HepG2 (cell line): ENCODE results near the gene JDP2. TPM values are rescaled to one million over a fixed set of nuclear protein-coding genes. Genes with fewer than 3 reads are reported as not detected.

Experiments
- ATAC-seq: fragments of 200-7000 bp; cut with Tn5 transposase; 3 replicates; pipeline ENCODE4 v1.9.1; 2020; ENCODE audit warnings: mild to moderate bottlenecking, moderate library complexity
- BruUV-seq: library from RNA; stranded (reverse); fragments of 400-500 nt; replicated peaks from 2 replicates; lab custom pipeline; 2021; lab: Mats Ljungman, UMichigan
- CTCF ChIA-PET: fragments of 300-600 bp; formaldehyde crosslinking; extraction: SDS; loops from one replicate; lab custom pipeline; 2021; ENCODE audit warnings: low total read pairs, inconsistent platforms, low intra/inter-chr PET ratio; lab: Yijun Ruan, JAX
- POLR2A ChIA-PET: fragments of 350-600 bp; sonication (Branson Sonifier 250); formaldehyde crosslinking; loops from one replicate; lab custom pipeline; 2020; ENCODE audit warnings: antibody characterized with exemption, inconsistent platforms; lab: Yijun Ruan, JAX
- DNase-seq: peaks from one replicate; pipeline ENCODE4 v3.0.0-alpha.2; 2015; ENCODE audit warnings: low spot score
- FAIRE-seq: peaks from 3 replicates; lab custom pipeline; 2011; peaks lifted over from hg19 to GRCh38; lab: Jason Lieb, UNC
- H2AFZ ChIP-seq: one replicate; pipeline ENCODE4 v1.6.1; 2011; ENCODE audit warnings: low read length, inconsistent platforms
- H3K27ac ChIP-seq: fragments of 300-600 bp; 3 replicates; pipeline ENCODE4 v1.8.0; 2011; ENCODE audit warnings: mixed run types, mild to moderate bottlenecking, mixed read lengths, low read length, inconsistent platforms; ENCODE audit not compliant: insufficient read depth; ENCODE audit errors: extremely low read length
- H3K27me3 ChIP-seq, 2 experiments: fragments of 200-600 bp in 1 of 2; 2 replicates in 1 of 2; 3 replicates in 1 of 2; pipeline versions ENCODE4 v1.6.0 to v1.8.0; 2011; ENCODE audit warnings: low read length in 2 of 2, mild to moderate bottlenecking in 2 of 2, moderate library complexity in 2 of 2, inconsistent platforms in 1 of 2; ENCODE audit not compliant: insufficient read depth in 2 of 2, control insufficient read depth in 1 of 2
- H3K36me3 ChIP-seq, 2 experiments: fragments of 200-600 bp in 1 of 2; replicated peaks in 1 of 2; 2 replicates in 1 of 2; 3 replicates in 1 of 2; pipeline versions ENCODE4 v1.5.1 to v1.8.0; 2011; ENCODE audit warnings: low read length in 2 of 2, inconsistent platforms in 1 of 2; ENCODE audit not compliant: insufficient read depth in 2 of 2, control insufficient read depth in 1 of 2
- H3K4me1 ChIP-seq: 2 replicates; pipeline ENCODE4 v1.5.1; 2012; ENCODE audit warnings: low read length, inconsistent platforms; ENCODE audit not compliant: insufficient read depth
- H3K4me2 ChIP-seq: 2 replicates; pipeline ENCODE4 v1.6.0; 2011; ENCODE audit warnings: low read depth, low read length, inconsistent platforms
- H3K4me3 ChIP-seq, 3 experiments: fragments of 200-600 bp in 1 of 3; sonication (generic), shearing (Covaris generic) in 1 of 3; replicated peaks in 1 of 3; 2 replicates each; pipeline ENCODE4 v1.5.1; 2011 to 2016; ENCODE audit warnings: low read length in 3 of 3, inconsistent platforms in 2 of 3, low read depth in 2 of 3, mild to moderate bottlenecking in 2 of 3, control low read depth in 1 of 3, mixed read lengths in 1 of 3; ENCODE audit not compliant: insufficient read depth in 1 of 3
- H3K79me2 ChIP-seq: one replicate; pipeline ENCODE4 v1.6.1; 2011; ENCODE audit warnings: low read length, inconsistent platforms; ENCODE audit not compliant: insufficient read depth
- H3K9ac ChIP-seq: 2 replicates; pipeline ENCODE4 v1.6.0; 2011; ENCODE audit warnings: mild to moderate bottlenecking, low read depth, low read length, inconsistent platforms; ENCODE audit not compliant: insufficient read depth
- H3K9me3 ChIP-seq: 2 replicates; pipeline ENCODE4 v1.5.1; 2012; ENCODE audit warnings: mild to moderate bottlenecking, low read length
- H4K20me1 ChIP-seq: 2 replicates; pipeline ENCODE4 v1.6.0; 2011; ENCODE audit warnings: inconsistent platforms, mild to moderate bottlenecking, low read length, moderate library complexity; ENCODE audit not compliant: insufficient read depth
- BHLHE40 ChIP-seq: IDR thresholded peaks from 2 replicates; pipeline ENCODE4 v1.6.1; 2011; ENCODE audit warnings: low read length, improper control_type of control experiment
- BRD4 ChIP-seq: sonication (generic); formaldehyde crosslinking; IDR thresholded peaks from 2 replicates; pipeline ENCODE4 v1.4.0; 2020; ENCODE audit warnings: missing genetic modification reagents
- MTA1 ChIP-seq: sonication (generic); formaldehyde crosslinking; IDR thresholded peaks from 2 replicates; pipeline ENCODE4 v1.4.0; 2020; ENCODE audit warnings: missing genetic modification reagents, mild to moderate bottlenecking, borderline replicate concordance
- RFXAP ChIP-seq: sonication (generic); formaldehyde crosslinking; IDR thresholded peaks from 2 replicates; pipeline ENCODE4 v1.4.0; 2020; ENCODE audit warnings: missing genetic modification reagents, borderline replicate concordance
- SMAD3 ChIP-seq: sonication (generic); formaldehyde crosslinking; IDR thresholded peaks from 2 replicates; pipeline ENCODE4 v1.4.0; 2020; ENCODE audit warnings: missing genetic modification reagents
- ZNF205 ChIP-seq: IDR thresholded peaks from 2 replicates; pipeline ENCODE4 v1.6.1; 2018; ENCODE audit warnings: missing biosample characterization, missing genetic modification reagents
- ZNF263 ChIP-seq: sonication (generic); formaldehyde crosslinking; IDR thresholded peaks from 2 replicates; pipeline ENCODE4 v1.4.0; 2020; ENCODE audit warnings: missing genetic modification reagents
- ZNF562 ChIP-seq: sonication (generic); formaldehyde crosslinking; IDR thresholded peaks from 2 replicates; pipeline ENCODE4 v1.8.0; 2022; ENCODE audit warnings: missing genetic modification reagents, borderline replicate concordance
- ZNF879 ChIP-seq: sonication (generic); formaldehyde crosslinking; IDR thresholded peaks from 2 replicates; pipeline ENCODE4 v1.8.1; 2023; ENCODE audit warnings: missing genetic modification reagents
- WGBS: methylation state at CpG from one replicate; pipeline ENCODE4 v1.1.6; 2017; ENCODE audit warnings: low lambda C conversion rate; 5-methylcytosine and 5-hydroxymethylcytosine counted together
- in situ Hi-C: cut with HindIII; loops from 2 replicates; pipeline ENCODE4 v1.10.0; 2017; ENCODE audit warnings: low pct_unique_long_range_greater_than_20kb; ENCODE audit not compliant: extremely low pct_ligation_motif_present
- intact Hi-C: fragments of 100-400 bp; cut with micrococcal nuclease; formaldehyde crosslinking; loops from one replicate; pipeline ENCODE4 v1.10.0; 2022; ENCODE audit not compliant: unreplicated experiment
- polyA plus RNA-seq, 8 experiments: library from polyadenylated mRNA; depleted of rRNA in 3 of 8; stranded (reverse) in 7 of 8; unstranded in 1 of 8; fragments of >200 nt; fragmentation: Illumina TruSeq in 4 of 8; extraction: Trizol in 4 of 8; gene quantifications; 2 replicates each; pipeline versions ENCODE4 v1.2.1 to v1.2.3, GENCODE V29; 2011 to 2016; ENCODE audit warnings: low read depth in 4 of 8, missing spikeins in 1 of 8, mixed read lengths in 1 of 8; ENCODE audit not compliant: insufficient read depth in 1 of 8
- total RNA-seq, 5 experiments: library from RNA; depleted of rRNA; stranded (reverse); fragments of >200 nt; fragmentation: Illumina TruSeq; extraction: Trizol; gene quantifications; 2 replicates each; pipeline ENCODE4 v1.2.3, GENCODE V29; 2016; ENCODE audit warnings: low read depth in 1 of 5
- TF ChIP-seq, protein P1 (sequence below): sonication (generic); formaldehyde crosslinking; IDR thresholded peaks from 2 replicates; pipeline ENCODE4 v1.5.1; 2020; ENCODE audit warnings: missing genetic modification reagents, mild to moderate bottlenecking, borderline replicate concordance
- TF ChIP-seq, protein P2 (sequence below): IDR thresholded peaks from 2 replicates; pipeline ENCODE4 v1.4.0; 2020; ENCODE audit warnings: mild to moderate bottlenecking, missing genetic modification reagents

JDP2 gene
- total and polyA plus RNA-seq, 2 of the 13 experiments (the other 11 are each of a cell fraction or from before 2014, with no cell fraction given) = 8.0 to 8.9 TPM

DNA sequence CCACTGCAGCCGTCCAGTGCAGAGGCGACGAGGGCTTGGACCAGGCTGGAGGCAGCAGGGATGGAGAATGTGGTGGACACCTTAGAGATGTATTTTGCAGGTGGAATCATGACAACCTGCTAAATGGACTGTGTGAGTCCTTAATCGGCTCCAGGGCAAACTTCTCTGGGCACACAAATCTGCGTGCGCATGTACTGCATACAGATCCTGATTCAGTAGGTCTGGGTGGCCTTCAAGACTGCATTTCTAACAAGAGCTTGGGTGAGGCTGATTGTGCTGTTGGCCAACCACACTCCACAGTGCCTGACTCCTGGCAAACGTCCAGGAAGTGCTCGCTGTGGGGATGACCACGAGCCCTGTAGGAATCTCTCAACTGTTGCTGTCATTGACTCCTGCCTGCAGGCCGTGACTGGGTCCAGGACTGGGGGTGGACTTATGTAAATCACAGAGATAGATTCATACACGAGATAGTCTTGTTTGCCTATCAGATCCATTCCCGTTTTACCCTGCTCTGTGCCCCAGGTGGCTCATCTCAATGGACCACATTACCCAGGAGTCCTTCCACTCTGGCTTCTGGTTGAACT, 27.2 kb downstream of the JDP2 start:
- H3K79me2 ChIP-seq = no peaks in the 10 kb centered on the region
- FAIRE-seq = no peak
- no peaks in the 10 kb centered on the region for H3K27me3 ChIP-seq
- ChIA-PET POLR2A (no interaction called here), CTCF (no interaction called here)
- DNase-seq = peak; percentile 15
- H3K4me1 ChIP-seq = peaks cover 37% of the 10 kb centered on the region
- no TSS peak for BruUV-seq
- no peaks in the 10 kb centered on the region for H3K9me3 ChIP-seq
- H3K36me3 ChIP-seq = 0 out of 5 replicates have a peak, but pooled peaks cover 1 to 2% of the 10 kb centered on the region in 2 experiments
- TF ChIP-seq SMAD3 (CRISPR knock-in tag) (no peak), MTA1 (CRISPR knock-in tag) (no peak), ZNF562 (CRISPR knock-in tag) (no peak), BHLHE40 (no peak), RFXAP (CRISPR knock-in tag) (no peak), ZNF263 (peak; percentile 90), BRD4 (CRISPR knock-in tag) (no peak)
- H2AFZ ChIP-seq = no peak overlapping the region
- WGBS = 79% methylated on average over 8 of the region's 12 CpGs
- intact Hi-C loops = no loop called here
- H3K4me3 ChIP-seq = no peak overlapping the region
- peaks cover 7% of the 10 kb centered on the region; the same call in 1 of the 2 replicates for H4K20me1 ChIP-seq
- H3K9ac ChIP-seq = no peak overlapping the region
- in situ Hi-C loops = no loop called here
- no peak for ATAC-seq
- H3K4me2 ChIP-seq = no peak overlapping the region
- H3K27ac ChIP-seq = no peak overlapping the region

DNA sequence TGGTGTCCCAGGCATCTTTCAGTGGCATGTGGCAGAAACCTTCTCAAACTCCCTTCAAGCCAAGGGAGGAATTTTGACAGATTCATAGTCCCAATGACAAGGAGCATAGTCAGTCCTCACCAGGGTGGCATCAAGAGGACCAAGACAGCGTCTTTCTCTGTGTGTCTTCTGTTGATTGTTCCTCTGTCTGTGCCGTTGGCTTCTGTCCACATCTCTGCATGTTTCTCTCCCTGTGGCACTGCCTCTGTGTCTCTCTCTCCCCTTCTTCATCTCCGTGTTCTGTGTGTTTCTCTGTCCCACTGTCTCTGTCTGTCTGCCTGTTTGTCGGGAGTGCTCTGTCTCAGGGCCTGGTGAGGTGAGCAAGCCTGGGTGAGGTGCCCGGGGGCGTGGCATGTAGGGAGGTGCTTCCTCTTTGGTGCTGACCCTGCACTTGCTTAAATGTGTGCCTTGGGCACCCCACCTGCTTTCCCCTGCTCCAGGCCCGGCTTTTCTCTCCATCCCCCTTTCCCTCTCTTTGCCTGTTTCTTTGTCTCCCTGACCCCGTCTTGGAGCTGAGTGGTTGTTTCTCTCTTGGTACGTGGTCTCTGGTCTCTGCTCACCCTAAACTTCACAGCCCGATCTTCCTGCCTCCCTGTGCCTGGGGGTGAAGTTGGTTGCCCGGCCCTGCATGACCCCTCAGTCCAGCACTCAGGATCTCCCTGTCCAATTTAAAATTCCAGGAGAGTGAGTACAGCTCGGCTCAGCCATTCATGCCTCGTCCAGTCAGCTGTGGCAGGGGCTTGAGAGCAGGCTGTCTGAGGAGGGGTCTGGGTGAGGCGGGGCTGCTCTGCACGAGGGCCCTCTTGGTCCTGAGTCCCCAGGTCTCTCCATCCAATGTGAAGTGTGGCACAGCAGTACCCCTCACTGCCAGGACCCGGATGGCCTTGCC, 28.5 kb downstream of the JDP2 start:
- in situ Hi-C loops = no loop called here
- no peak for ATAC-seq
- Histone ChIP-seq H3K36me3 (peaks cover 2 to 3% of the 10 kb centered on the region in 2 experiments; a peak in 2 of 5 replicates), H3K4me3 (no peak overlapping the region), H4K20me1 (peaks cover 4% of the 10 kb centered on the region; the same call in 1 of the 2 replicates), H3K4me2 (no peak overlapping the region), H3K4me1 (peaks cover 25% of the 10 kb centered on the region), H3K9ac (no peak overlapping the region), H3K79me2 (no peaks in the 10 kb centered on the region), H3K27ac (no peak overlapping the region), H3K9me3 (no peaks in the 10 kb centered on the region), H3K27me3 (no peaks in the 10 kb centered on the region), H2AFZ (no peak overlapping the region)
- intact Hi-C loops = no loop called here
- no peak for FAIRE-seq
- ChIA-PET CTCF (no interaction called here), POLR2A (no interaction called here)
- 88% methylated on average over 15 of the region's 16 CpGs for WGBS
- no TSS peak for BruUV-seq
- DNase-seq = no peak
- TF ChIP-seq, protein P1, sequence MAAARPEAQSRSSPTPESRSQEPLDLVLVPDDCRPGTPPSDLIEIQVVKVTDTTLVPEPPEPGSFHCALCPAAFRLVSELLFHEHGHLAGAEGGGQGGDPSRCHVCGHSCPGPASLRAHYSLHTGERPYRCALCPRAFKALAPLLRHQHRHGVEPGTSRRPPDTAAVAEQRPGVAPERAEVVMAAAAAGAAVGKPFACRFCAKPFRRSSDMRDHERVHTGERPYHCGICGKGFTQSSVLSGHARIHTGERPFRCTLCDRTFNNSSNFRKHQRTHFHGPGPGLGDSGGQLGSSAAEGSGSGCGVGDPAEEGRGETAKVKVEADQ = no peak
- TF ChIP-seq ZNF205 (CRISPR knock-in tag) = no peak
- no peak for TF ChIP-seq ZNF879 (CRISPR knock-in tag)
- TF ChIP-seq, protein P2, sequence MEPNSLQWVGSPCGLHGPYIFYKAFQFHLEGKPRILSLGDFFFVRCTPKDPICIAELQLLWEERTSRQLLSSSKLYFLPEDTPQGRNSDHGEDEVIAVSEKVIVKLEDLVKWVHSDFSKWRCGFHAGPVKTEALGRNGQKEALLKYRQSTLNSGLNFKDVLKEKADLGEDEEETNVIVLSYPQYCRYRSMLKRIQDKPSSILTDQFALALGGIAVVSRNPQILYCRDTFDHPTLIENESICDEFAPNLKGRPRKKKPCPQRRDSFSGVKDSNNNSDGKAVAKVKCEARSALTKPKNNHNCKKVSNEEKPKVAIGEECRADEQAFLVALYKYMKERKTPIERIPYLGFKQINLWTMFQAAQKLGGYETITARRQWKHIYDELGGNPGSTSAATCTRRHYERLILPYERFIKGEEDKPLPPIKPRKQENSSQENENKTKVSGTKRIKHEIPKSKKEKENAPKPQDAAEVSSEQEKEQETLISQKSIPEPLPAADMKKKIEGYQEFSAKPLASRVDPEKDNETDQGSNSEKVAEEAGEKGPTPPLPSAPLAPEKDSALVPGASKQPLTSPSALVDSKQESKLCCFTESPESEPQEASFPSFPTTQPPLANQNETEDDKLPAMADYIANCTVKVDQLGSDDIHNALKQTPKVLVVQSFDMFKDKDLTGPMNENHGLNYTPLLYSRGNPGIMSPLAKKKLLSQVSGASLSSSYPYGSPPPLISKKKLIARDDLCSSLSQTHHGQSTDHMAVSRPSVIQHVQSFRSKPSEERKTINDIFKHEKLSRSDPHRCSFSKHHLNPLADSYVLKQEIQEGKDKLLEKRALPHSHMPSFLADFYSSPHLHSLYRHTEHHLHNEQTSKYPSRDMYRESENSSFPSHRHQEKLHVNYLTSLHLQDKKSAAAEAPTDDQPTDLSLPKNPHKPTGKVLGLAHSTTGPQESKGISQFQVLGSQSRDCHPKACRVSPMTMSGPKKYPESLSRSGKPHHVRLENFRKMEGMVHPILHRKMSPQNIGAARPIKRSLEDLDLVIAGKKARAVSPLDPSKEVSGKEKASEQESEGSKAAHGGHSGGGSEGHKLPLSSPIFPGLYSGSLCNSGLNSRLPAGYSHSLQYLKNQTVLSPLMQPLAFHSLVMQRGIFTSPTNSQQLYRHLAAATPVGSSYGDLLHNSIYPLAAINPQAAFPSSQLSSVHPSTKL (CRISPR knock-in tag) = no peak
